Neutrophil (primary cell): ENCODE data around the gene C2CD4A.
A peak's percentile ranks its signal among the peaks of the same experiment; 100 is the strongest.

Experiments used
- H3K27ac ChIP-seq: fragments of 200-600 bp; sonication (generic); 2 replicates; pipeline ENCODE4 v1.5.1; 2016; ENCODE audit warnings: mild to moderate bottlenecking, moderate library complexity
- H3K27me3 ChIP-seq: fragments of 200-600 bp; sonication (generic); 2 replicates; pipeline ENCODE4 v1.6.0; 2016; ENCODE audit warnings: mild to moderate bottlenecking
- H3K36me3 ChIP-seq: fragments of 200-600 bp; sonication (generic); 2 replicates; pipeline ENCODE4 v1.5.1; 2017
- H3K4me1 ChIP-seq, 2 experiments: fragments of 200-600 bp in 1 of 2; sonication (generic) in 1 of 2; 1 replicate in 1 of 2; 2 replicates in 1 of 2; pipeline versions ENCODE4 v1.5.1 to v1.6.1; 2013 to 2016; ENCODE audit warnings: low read depth in 1 of 2, low read length in 1 of 2, mild to moderate bottlenecking in 1 of 2, moderate library complexity in 1 of 2; ENCODE audit not compliant: control insufficient read depth in 1 of 2, insufficient read depth in 1 of 2
- H3K4me3 ChIP-seq, 2 experiments: fragments of 200-600 bp in 1 of 2; sonication (generic) in 1 of 2; 1 replicate in 1 of 2; 2 replicates in 1 of 2; pipeline ENCODE4 v1.5.1; 2013 to 2016; ENCODE audit warnings: low read depth in 1 of 2, low read length in 1 of 2, mild to moderate bottlenecking in 1 of 2, moderate library complexity in 1 of 2
- H3K9me3 ChIP-seq: fragments of 200-600 bp; sonication (generic); 2 replicates; pipeline ENCODE4 v1.5.1; 2016
- CTCF ChIP-seq: fragments of 200-600 bp; sonication (generic); IDR thresholded peaks from 2 replicates; pipeline ENCODE4 v1.5.1; 2016; ENCODE audit warnings: antibody characterized with exemption

Gene C2CD4A

GRCh38 chr15:62051166-62051565 lies 15.6 kb upstream of the C2CD4A start:
- peaks cover 40 to 42% of the 10 kb centered on the region in 2 experiments for H3K4me1 ChIP-seq
- H3K36me3 ChIP-seq, result no peaks in the 10 kb centered on the region
- H3K27me3 ChIP-seq, result no peaks in the 10 kb centered on the region
- TF ChIP-seq CTCF, result no peak
- H3K27ac ChIP-seq, result no peak overlapping the region
- H3K4me3 ChIP-seq, result no peak overlapping the region
- no peaks in the 10 kb centered on the region for H3K9me3 ChIP-seq

- no peaks in the 10 kb centered on the region for H3K36me3 ChIP-seq
- TF ChIP-seq CTCF, result no peak
- H3K4me3 ChIP-seq, result no peak overlapping the region
- H3K4me1 ChIP-seq, result peaks cover 33 to 47% of the 10 kb centered on the region in 2 experiments
- peak overlapping the region; percentile 64 for H3K27ac ChIP-seq
- H3K27me3 ChIP-seq, result no peaks in the 10 kb centered on the region
- no peaks in the 10 kb centered on the region for H3K9me3 ChIP-seq
Measured at GRCh38 chr15:62052713-62053112, 14.1 kb upstream of the C2CD4A start.

GRCh38 chr15:62053439-62054085 lies 13.2 kb upstream of the C2CD4A start:
- Histone ChIP-seq H3K4me1 (peaks cover 33 to 54% of the 10 kb centered on the region in 2 experiments), H3K36me3 (no peaks in the 10 kb centered on the region), H3K27me3 (no peaks in the 10 kb centered on the region), H3K4me3 (no peak overlapping the region), H3K27ac (peak overlapping the region; percentile 64), H3K9me3 (no peaks in the 10 kb centered on the region)
- TF ChIP-seq CTCF, result no peak

GRCh38 chr15:62054979-62055378 lies 11.8 kb upstream of the C2CD4A start:
- Histone ChIP-seq H3K4me3 (no peak overlapping the region), H3K4me1 (peaks cover 40 to 62% of the 10 kb centered on the region in 2 experiments), H3K36me3 (no peaks in the 10 kb centered on the region), H3K27ac (no peak overlapping the region), H3K27me3 (no peaks in the 10 kb centered on the region), H3K9me3 (no peaks in the 10 kb centered on the region)
- TF ChIP-seq CTCF, result no peak

GRCh38 chr15:62057341-62057980 lies 9.3 kb upstream of the C2CD4A start:
- H3K36me3 ChIP-seq, result no peaks in the 10 kb centered on the region
- no peak for TF ChIP-seq CTCF
- H3K4me1 ChIP-seq, result peaks cover 37 to 56% of the 10 kb centered on the region in 2 experiments
- H3K27me3 ChIP-seq, result peaks cover 13% of the 10 kb centered on the region
- H3K4me3 ChIP-seq, result no peak overlapping the region
- H3K27ac ChIP-seq, result peak overlapping the region; percentile 6
- no peaks in the 10 kb centered on the region for H3K9me3 ChIP-seq
